Right ventricle myocardium superior (tissue), 1 donor: ENCODE measurements around the gene LCP1. TPM values are rescaled to one million over a fixed set of nuclear protein-coding genes. Genes with fewer than 3 reads are reported as not detected.
"Not testable (repeated sequence)": the region's sequence is repeated elsewhere in the genome, so short reads cannot be mapped to it uniquely, and the experiment has no call there.

ENCODE experiments used
- ATAC-seq: fragments of 200-7000 bp; cut with Tn5 transposase; one replicate; pipeline ENCODE4 v1.9.1; 2020; ENCODE audit warnings: mild to moderate bottlenecking; ENCODE audit not compliant: poor library complexity
- DNase-seq: peaks from one replicate; pipeline ENCODE4 v3.0.0-alpha.2; 2020
- intact Hi-C: fragments of 100-400 bp; cut with DNase I; formaldehyde crosslinking; loops from one replicate; pipeline ENCODE4 v1.11.2; 2022
- total RNA-seq: library from RNA; stranded (reverse); fragmentation: NEBNext Ultra II Directional; extraction: Animal tissue kit (Norgen Biotek cat#: 25700); gene quantifications from one replicate; pipeline ENCODE4 v1.2.1, GENCODE V29; 2021
- donor health status: DM: no; HTN: yes; CAD: no; lungs with severe emphysema.

The LCP1 gene
- total RNA-seq, 1 donor from 2014 or later, result 20.5 TPM

- DNase-seq (no peak), ATAC-seq (no peak)
- intact Hi-C loops, result no loop called here
Measured at GRCh38 chr13:46166224-46166584, 15.8 kb downstream of the LCP1 start.

- DNase-seq (no peak), ATAC-seq (no peak)
- intact Hi-C loops, result no loop called here
Measured at GRCh38 chr13:46165485-46166223, 16.3 kb downstream of the LCP1 start.

- intact Hi-C loops, result no loop called here
- ATAC-seq (no peak), DNase-seq (no peak)
Measured at GRCh38 chr13:46164661-46165060, 17.3 kb downstream of the LCP1 start.

GRCh38 chr13:46162741-46163140 lies 19.2 kb downstream of the LCP1 start:
- DNase-seq, ATAC-seq, intact Hi-C loops: not testable (repeated sequence)

GRCh38 chr13:46160471-46161066 lies 21.4 kb downstream of the LCP1 start:
- ATAC-seq, result peak; percentile 68
- intact Hi-C loops, result no loop called here
- DNase-seq, result no peak

- ATAC-seq, result no peak
- intact Hi-C loops, result no loop called here
- no peak for DNase-seq
Measured at GRCh38 chr13:46160065-46160464, 21.9 kb downstream of the LCP1 start.

- no peak for ATAC-seq
- no peak for DNase-seq
- intact Hi-C loops, result no loop called here
Measured at GRCh38 chr13:46158983-46159382, 23.0 kb downstream of the LCP1 start.

- intact Hi-C loops, result no loop called here
- ATAC-seq (no peak), DNase-seq (no peak)
Measured at GRCh38 chr13:46158222-46158621, 23.8 kb downstream of the LCP1 start.

GRCh38 chr13:46154136-46154801 lies 27.7 kb downstream of the LCP1 start:
- DNase-seq, result no peak
- no peak for ATAC-seq
- intact Hi-C loops, result no loop called here

- intact Hi-C loops, result no loop called here
- DNase-seq (no peak), ATAC-seq (no peak)
Measured at GRCh38 chr13:46152627-46153328, 29.2 kb downstream of the LCP1 start.

- intact Hi-C loops, result no loop called here
- ATAC-seq (no peak), DNase-seq (no peak)
Measured at GRCh38 chr13:46150134-46150693, 31.8 kb downstream of the LCP1 start.

- ATAC-seq, result no peak
- intact Hi-C loops, result no loop called here
- no peak for DNase-seq
Measured at GRCh38 chr13:46149272-46150133, 32.5 kb downstream of the LCP1 start.

- intact Hi-C loops, result no loop called here
- no peak for DNase-seq
- ATAC-seq, result no peak
Measured at GRCh38 chr13:46146898-46147297, 35.1 kb downstream of the LCP1 start.

GRCh38 chr13:46145950-46146349 lies 36.0 kb downstream of the LCP1 start:
- no peak for DNase-seq
- no peak for ATAC-seq
- intact Hi-C loops, result no loop called here

GRCh38 chr13:46145135-46145534 lies 36.8 kb downstream of the LCP1 start:
- DNase-seq, result no peak
- intact Hi-C loops, result no loop called here
- ATAC-seq, result no peak

- ATAC-seq, result no peak
- intact Hi-C loops, result no loop called here
- DNase-seq, result no peak
Measured at GRCh38 chr13:46143184-46143701, 38.7 kb downstream of the LCP1 start.

- DNase-seq, result no peak
- intact Hi-C loops, result no loop called here
- ATAC-seq, result no peak
Measured at GRCh38 chr13:46142776-46143175, 39.2 kb downstream of the LCP1 start.

- no peak for ATAC-seq
- intact Hi-C loops, result no loop called here
- no peak for DNase-seq
Measured at GRCh38 chr13:46140044-46140443, 41.9 kb downstream of the LCP1 start.
